ENCODE results near the gene CACNA2D4. TPM values are rescaled to one million over a fixed set of nuclear protein-coding genes. Genes with fewer than 3 reads are reported as not detected.

CACNA2D4 gene
- total and polyA plus RNA-seq, 2 of the 13 experiments (the other 11 are each of a cell fraction or from before 2014, with no cell fraction given): 14.2 to 136 TPM

GRCh38 chr12:1811281-1811947 lies 107.0 kb downstream of the CACNA2D4 start (continued):
- no peak for TF ChIP-seq ZBTB40 (IDR thresholded peaks at IDR 0.05)
- peak; percentile 3; the same call in 1 of the 2 replicates for TF ChIP-seq ZBTB40 (CRISPR knock-in tag; IDR thresholded peaks at IDR 0.05)
- TF ChIP-seq NFYC (CRISPR knock-in tag; IDR thresholded peaks at IDR 0.05): 0 out of 2 replicates have a peak, but pooled peaks have one; percentile 12
- TF ChIP-seq HOXA3 (CRISPR knock-in tag; IDR thresholded peaks at IDR 0.05): peak; percentile 9; the same call in 1 of the 2 replicates
- no peak for TF ChIP-seq BCLAF1 (IDR thresholded peaks at IDR 0.05)
- peak; percentile 54; the same call in 1 of the 2 replicates for TF ChIP-seq SPEN (CRISPR knock-in tag; IDR thresholded peaks at IDR 0.05; ENCODE audit: low read depth)
- TF ChIP-seq NONO (IDR thresholded peaks at IDR 0.05): no peak
- no peak for TF ChIP-seq NONO (CRISPR knock-in tag; conservative IDR thresholded peaks at IDR 0.05)
- TF ChIP-seq FOXA3 (CRISPR knock-in tag; IDR thresholded peaks at IDR 0.05): peak; percentile 16; the same call in 1 of the 2 replicates
- 0 out of 2 replicates have a peak, but pooled peaks have one; percentile 53 for TF ChIP-seq GATA4 (IDR thresholded peaks at IDR 0.05; ENCODE audit: borderline replicate concordance, low read depth)
- TF ChIP-seq ATF4 (CRISPR knock-in tag; IDR thresholded peaks at IDR 0.05): peak in 1 of 2 experiments; percentile 35; a peak in 1 of 4 replicates
